Epithelial cell of prostate (primary cell): Measurements from ENCODE around the gene PPP6R3.
"Not testable (repeated sequence)": the region's sequence is repeated elsewhere in the genome, so short reads cannot be mapped to it uniquely, and the experiment has no call there.

Experiments used
- DNase-seq: peaks from one replicate; pipeline ENCODE4 v3.0.0-alpha.2; 2011; ENCODE audit warnings: low read depth, low spot score
- H3K27ac ChIP-seq: fragments of 450-650 bp; 2 replicates; pipeline ENCODE4 v1.5.1; 2017; ENCODE audit warnings: mild to moderate bottlenecking

The PPP6R3 gene

GRCh38 chr11:68635172-68635571 lies 174.6 kb downstream of the PPP6R3 start:
- not testable (repeated sequence) for DNase-seq, H3K27ac ChIP-seq

DNA sequence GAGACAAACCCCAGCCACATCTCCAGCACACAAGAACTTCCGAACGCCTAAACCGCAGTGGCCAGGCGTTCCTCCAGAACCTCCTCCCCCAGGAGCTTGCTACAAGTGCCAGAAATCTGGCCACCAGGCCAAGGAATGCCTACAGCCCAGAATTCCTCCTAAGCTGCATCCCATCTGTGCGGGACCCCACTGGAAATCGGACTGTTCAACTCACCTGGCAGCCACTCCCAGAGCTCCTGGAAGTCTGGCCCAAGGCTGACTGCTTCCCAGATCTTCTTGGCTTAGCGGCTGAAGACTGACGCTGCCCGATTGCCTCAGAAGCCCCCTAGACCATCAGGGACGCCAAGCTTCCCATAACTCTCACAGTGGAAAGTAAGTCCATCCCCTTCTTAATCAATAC lies 175.3 kb downstream of the PPP6R3 start:
- not testable (repeated sequence) for DNase-seq, H3K27ac ChIP-seq

GRCh38 chr11:68639322-68639721 lies 178.8 kb downstream of the PPP6R3 start:
- H3K27ac ChIP-seq, DNase-seq: not testable (repeated sequence)

DNA sequence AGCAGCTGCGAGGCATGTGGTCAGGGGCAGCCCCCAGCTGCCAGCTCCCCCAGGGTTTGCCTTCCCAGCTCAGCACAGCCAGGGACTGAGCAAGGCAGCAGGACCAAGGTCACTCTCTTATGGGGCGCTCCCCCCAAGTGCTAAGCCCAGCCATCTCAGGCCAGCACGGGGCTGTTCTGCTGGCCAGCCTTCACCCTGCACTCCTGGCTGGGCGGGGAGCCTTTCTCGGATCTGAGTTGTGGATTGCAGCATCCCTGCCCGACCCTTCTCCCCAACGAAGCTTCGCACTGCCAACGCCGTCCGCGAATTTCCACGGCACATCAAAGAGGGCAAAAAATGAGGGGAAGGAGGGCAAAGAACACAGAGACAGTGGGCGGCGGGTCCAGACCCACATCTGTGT lies 181.3 kb downstream of the PPP6R3 start:
- no peak overlapping the region for H3K27ac ChIP-seq
- DNase-seq, result no peak

DNA sequence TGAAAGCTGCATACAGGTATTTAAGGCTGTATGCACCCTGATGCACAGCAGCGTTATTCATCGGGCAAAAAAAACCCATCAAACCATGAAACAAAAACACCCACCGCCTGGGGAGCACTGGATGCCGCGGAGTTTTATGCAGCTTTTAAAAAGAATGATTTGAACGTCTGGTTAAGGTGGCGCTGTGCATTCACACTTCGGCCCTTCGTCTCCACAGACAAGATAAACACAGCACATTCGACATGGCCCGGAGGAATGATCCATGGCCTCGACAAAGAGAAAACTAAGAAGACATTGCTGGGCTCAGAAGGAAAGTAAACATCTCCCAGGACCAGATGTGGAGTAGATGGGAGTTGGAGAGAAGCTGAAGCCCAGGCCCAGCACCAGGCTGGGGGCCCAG lies 183.0 kb downstream of the PPP6R3 start:
- DNase-seq, result no peak
- H3K27ac ChIP-seq, result no peak overlapping the region

- no peak overlapping the region for H3K27ac ChIP-seq
- no peak for DNase-seq
Observed at GRCh38 chr11:68646832-68647231, 186.3 kb downstream of the PPP6R3 start.

GRCh38 chr11:68649851-68650555 lies 189.5 kb downstream of the PPP6R3 start:
- no peak overlapping the region for H3K27ac ChIP-seq
- DNase-seq, result no peak

DNA sequence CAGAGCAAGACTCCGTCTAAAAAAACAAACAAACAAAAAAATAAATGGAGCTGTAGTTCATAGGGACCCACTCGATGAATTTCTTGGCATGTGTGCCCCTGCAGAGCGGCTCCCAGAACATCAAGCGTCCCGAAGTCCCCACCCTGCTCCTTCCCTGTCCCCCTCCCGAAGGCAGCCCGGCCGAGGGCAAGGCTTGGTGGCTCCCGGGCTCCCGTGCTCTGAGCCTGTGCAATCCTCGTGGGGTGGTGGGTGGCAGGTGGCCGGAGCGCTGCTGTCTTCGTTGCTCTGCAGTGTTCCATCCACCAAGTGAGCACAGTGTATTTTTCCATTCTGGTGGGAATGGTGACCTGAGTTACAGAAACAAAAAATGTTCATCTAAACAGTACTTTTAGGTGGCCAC lies 190.2 kb downstream of the PPP6R3 start:
- no peak for DNase-seq
- no peak overlapping the region for H3K27ac ChIP-seq

DNA sequence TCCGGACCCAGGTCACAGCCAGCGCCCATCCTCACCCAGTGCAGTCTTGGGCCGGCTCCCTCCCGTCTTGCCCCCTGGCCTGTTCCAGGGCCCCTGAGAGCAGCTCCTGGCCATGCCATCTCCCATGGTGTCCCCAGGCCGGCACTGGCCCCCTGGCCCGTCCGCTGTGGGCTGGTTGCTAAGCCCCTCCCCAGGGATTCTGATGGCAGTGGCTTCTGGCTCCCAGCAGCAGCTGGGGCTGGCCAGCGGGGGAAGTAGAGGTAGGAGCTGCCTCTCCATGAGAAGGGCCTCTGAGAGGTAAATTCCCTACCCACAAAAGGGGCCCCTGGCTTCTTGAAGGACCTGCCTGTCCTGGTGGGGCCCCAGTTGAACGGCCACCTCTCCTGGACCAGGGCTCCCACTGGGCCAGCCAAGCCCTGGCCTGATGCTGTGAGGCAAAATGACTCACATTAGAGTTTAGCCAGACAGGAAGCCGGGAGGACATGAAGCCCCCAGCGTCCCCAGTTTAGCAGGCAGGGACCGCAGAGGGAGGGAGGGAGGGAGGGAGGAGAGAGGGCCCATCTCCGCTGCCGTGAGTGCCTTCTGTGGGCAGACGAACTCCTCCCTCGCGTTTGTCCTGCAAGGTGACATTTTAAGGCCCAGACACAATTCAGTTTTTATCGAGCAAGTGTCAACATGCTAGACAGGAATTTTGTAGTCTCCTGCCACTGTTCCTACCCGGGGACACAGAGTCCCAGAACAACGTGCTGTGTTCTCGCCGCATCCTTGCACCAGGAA lies 190.8 kb downstream of the PPP6R3 start:
- H3K27ac ChIP-seq, result no peak overlapping the region
- DNase-seq, result no peak

DNA sequence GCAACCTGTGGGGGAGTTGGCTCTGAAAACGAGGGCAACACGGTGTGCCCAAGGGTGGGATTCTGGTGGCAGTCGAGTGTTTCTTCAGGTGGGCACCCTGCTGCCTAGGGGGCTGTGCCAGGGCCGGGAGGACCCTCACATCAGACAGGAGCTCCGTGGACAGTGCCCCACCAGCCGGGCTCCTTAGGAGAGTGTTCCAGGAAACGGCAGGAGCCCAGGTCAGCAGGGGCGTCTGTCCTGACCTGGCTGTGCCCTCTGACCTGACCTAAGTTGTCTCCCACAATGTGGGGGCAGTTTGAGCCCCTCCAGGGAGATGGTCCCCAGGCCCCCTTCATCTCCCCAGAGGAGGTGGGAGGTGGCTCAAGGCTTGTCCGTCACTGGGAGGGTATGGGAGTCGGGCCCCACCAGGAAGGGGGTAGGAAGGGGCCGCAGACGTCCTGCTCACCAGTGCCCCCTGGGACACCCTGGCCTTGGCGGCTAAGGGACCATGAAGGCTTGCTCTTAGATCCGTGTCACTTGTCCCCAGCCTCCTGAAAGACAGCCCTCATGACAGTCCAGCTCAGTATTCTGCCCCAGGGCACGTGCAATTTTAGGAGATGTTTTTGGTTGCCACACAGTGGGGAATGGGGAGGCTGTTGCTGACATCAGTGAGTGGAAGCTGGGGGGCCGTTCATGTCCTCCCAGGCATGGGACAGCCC lies 191.6 kb downstream of the PPP6R3 start:
- no peak overlapping the region for H3K27ac ChIP-seq
- DNase-seq, result no peak

DNA sequence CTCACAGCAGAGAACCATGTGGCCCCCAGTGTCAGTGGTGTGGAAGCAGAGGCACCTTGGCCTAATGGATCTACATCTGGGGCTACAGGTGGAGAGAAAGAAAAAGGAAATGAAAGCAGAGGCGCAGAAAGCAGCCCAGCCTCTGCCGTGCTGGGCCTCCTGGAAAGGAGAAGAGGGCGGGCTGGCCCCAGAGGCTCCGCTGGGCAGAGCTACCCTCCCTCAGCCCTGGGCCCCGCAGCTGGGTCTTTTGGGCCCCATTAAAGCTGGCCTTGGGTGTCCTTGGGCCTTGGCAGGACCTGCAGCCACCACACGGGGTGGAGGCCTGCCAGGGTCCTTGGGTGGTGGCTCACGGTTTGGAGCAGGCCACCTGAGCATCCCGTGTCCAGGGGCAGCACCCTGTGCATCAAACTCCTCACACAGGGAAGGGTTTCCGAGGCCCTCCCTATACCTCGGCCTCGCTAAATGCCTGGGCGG lies 192.2 kb downstream of the PPP6R3 start:
- no peak for DNase-seq
- H3K27ac ChIP-seq, result no peak overlapping the region

- H3K27ac ChIP-seq, result no peak overlapping the region
- no peak for DNase-seq
Observed at GRCh38 chr11:68653486-68654430, 193.2 kb downstream of the PPP6R3 start.

DNA sequence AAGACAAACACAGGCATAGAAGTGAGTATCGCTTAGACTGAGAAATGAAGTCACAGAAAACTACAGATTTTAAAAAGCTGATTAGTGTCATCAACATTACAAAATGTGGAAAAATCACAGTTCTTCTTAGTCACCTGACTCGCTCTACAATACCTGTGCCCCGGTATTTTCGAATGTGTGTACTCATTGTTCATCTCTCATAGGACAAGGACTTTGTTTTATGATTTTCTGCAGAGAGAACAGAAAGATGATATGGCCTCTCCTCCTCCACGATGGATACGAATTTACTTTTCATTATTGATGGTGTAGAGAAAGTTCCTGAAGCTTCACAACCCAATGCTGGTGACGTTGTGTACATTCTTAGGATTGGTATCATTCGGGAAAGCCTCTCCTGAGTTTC lies 194.4 kb downstream of the PPP6R3 start:
- DNase-seq, result no peak
- no peak overlapping the region for H3K27ac ChIP-seq

- DNase-seq, result no peak
Observed at GRCh38 chr11:68655406-68655805, 194.9 kb downstream of the PPP6R3 start.

GRCh38 chr11:68655806-68656205 lies 195.3 kb downstream of the PPP6R3 start:
- no peak overlapping the region for H3K27ac ChIP-seq
- no peak for DNase-seq

More at GRCh38 chr11:68655406-68655805, 194.9 kb downstream of the PPP6R3 start:
- H3K27ac ChIP-seq, result no peak overlapping the region

GRCh38 chr11:68657021-68657780 lies 196.6 kb downstream of the PPP6R3 start:
- DNase-seq, result no peak
- no peak overlapping the region for H3K27ac ChIP-seq

DNA sequence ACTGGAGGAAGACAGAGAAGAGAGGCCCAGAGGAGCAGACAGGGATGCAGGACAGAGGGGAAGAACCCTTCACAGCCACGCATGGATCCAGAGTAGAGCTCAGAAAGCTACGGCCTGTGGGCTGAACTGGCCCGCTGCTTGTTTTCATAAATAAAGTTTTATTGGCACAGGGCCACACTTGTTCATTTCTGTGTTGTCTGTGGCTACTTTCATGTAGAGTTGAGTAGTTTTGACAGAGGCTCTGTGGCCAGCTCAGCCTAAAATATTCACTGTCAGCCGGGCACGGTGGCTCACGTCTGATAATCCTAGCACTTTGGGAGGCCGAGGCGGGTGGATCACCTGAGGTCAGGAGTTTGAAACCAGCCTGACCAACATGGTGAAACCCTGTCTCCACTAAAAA lies 197.5 kb downstream of the PPP6R3 start:
- no peak overlapping the region for H3K27ac ChIP-seq
- DNase-seq, result no peak

- no peak for DNase-seq
- no peak overlapping the region for H3K27ac ChIP-seq
Observed at GRCh38 chr11:68658661-68659060, 198.1 kb downstream of the PPP6R3 start.
